ENCODE data around the gene STX18. TPM values are rescaled to one million over a fixed set of nuclear protein-coding genes. Genes with fewer than 3 reads are reported as not detected.

STX18 gene
- total RNA-seq, 1 donor from 2014 or later = 36.7 TPM

- peak overlapping the region; percentile 47 for H3K4me3 Mint-ChIP-seq
- TF ChIP-seq CTCF (conservative IDR thresholded peaks at IDR 0.05) = no peak
- H3K27ac Mint-ChIP-seq (ENCODE audit: unreplicated experiment) = no peak overlapping the region
- DNase-seq (ENCODE audit: low read depth, low spot score) = no peak
- H3K36me3 Mint-ChIP-seq (ENCODE audit: low read depth) = no peaks in the 10 kb centered on the region
- peaks cover 10% of the 10 kb centered on the region for H3K4me1 Mint-ChIP-seq
- peaks cover 70% of the 10 kb centered on the region for H3K27me3 Mint-ChIP-seq (ENCODE audit: low read depth)
- no peaks in the 10 kb centered on the region for H3K9me3 Mint-ChIP-seq
Observed at GRCh38 chr4:4390046-4390445, 151.8 kb downstream of the STX18 start.

GRCh38 chr4:4388836-4389575 lies 152.8 kb downstream of the STX18 start:
- Mint-ChIP-seq H3K36me3 (ENCODE audit: low read depth) (no peaks in the 10 kb centered on the region), H3K9me3 (no peaks in the 10 kb centered on the region), H3K27me3 (ENCODE audit: low read depth) (peaks cover 76% of the 10 kb centered on the region), H3K4me3 (no peak overlapping the region), H3K4me1 (peaks cover 13% of the 10 kb centered on the region), H3K27ac (ENCODE audit: unreplicated experiment) (no peak overlapping the region)
- no peak for TF ChIP-seq CTCF (conservative IDR thresholded peaks at IDR 0.05)
- DNase-seq (ENCODE audit: low read depth, low spot score) = no peak

- DNase-seq (ENCODE audit: low read depth, low spot score) = no peak
- no peak for TF ChIP-seq CTCF (conservative IDR thresholded peaks at IDR 0.05)
- Mint-ChIP-seq H3K4me3 (peak overlapping the region; percentile 85), H3K27ac (ENCODE audit: unreplicated experiment) (no peak overlapping the region), H3K27me3 (ENCODE audit: low read depth) (peaks cover 77% of the 10 kb centered on the region), H3K36me3 (ENCODE audit: low read depth) (no peaks in the 10 kb centered on the region), H3K9me3 (no peaks in the 10 kb centered on the region), H3K4me1 (peaks cover 13% of the 10 kb centered on the region)
Observed at GRCh38 chr4:4388311-4388790, 153.5 kb downstream of the STX18 start.

- DNase-seq (ENCODE audit: low read depth, low spot score) = no peak
- H3K9me3 Mint-ChIP-seq = no peaks in the 10 kb centered on the region
- no peak for TF ChIP-seq CTCF (conservative IDR thresholded peaks at IDR 0.05)
- H3K36me3 Mint-ChIP-seq (ENCODE audit: low read depth) = no peaks in the 10 kb centered on the region
- H3K27me3 Mint-ChIP-seq (ENCODE audit: low read depth) = peaks cover 77% of the 10 kb centered on the region
- H3K4me1 Mint-ChIP-seq = peaks cover 13% of the 10 kb centered on the region
- peak overlapping the region; percentile 85 for H3K4me3 Mint-ChIP-seq
- no peak overlapping the region for H3K27ac Mint-ChIP-seq (ENCODE audit: unreplicated experiment)
Observed at GRCh38 chr4:4387531-4388310, 154.1 kb downstream of the STX18 start.

- H3K27me3 Mint-ChIP-seq (ENCODE audit: low read depth) = peaks cover 86% of the 10 kb centered on the region
- no peak for TF ChIP-seq CTCF (conservative IDR thresholded peaks at IDR 0.05)
- H3K4me3 Mint-ChIP-seq = peak within 1 kb of the TSS; percentile 88
- no peaks in the 10 kb centered on the region for H3K36me3 Mint-ChIP-seq (ENCODE audit: low read depth)
- peaks cover 13% of the 10 kb centered on the region for H3K4me1 Mint-ChIP-seq
- H3K9me3 Mint-ChIP-seq = no peaks in the 10 kb centered on the region
- no peak within 1 kb of the TSS for H3K27ac Mint-ChIP-seq (ENCODE audit: unreplicated experiment)
- peak; percentile 39 for DNase-seq (ENCODE audit: low read depth, low spot score)
Observed at GRCh38 chr4:4386736-4387392, 155.0 kb downstream of the STX18 start, which contains the start of gene NSG1. TSS of gene NSG1 (plus strand) at chr4:4387102. CDS start at chr4:4387630, 528 bp downstream.

Measured in neural crest cell (in vitro differentiated cells).